Activated CD4-positive, CD25-positive, alpha-beta regulatory T cell treated with anti-CD3 and anti-CD28 coated beads, Interleukin-2, amount 50 U/mL, for 16 hours (primary cell): ENCODE data around the gene GSG1L.

ENCODE experiments used
- DNase-seq: peaks from one replicate; pipeline ENCODE4 v3.0.0-alpha.2; 2020; ENCODE audit warnings: low read depth, low spot score

GSG1L gene

GRCh38 chr16:27775254-27775653, 288.3 kb downstream of the GSG1L start:
- DNase-seq, result no peak

GRCh38 chr16:27774779-27775178, 288.7 kb downstream of the GSG1L start:
- DNase-seq, result no peak

- no peak for DNase-seq
Measured at GRCh38 chr16:27773344-27773743, 290.2 kb downstream of the GSG1L start.

GRCh38 chr16:27772093-27772825, 291.3 kb downstream of the GSG1L start:
- DNase-seq, result no peak

- no peak for DNase-seq
Measured at GRCh38 chr16:27771201-27771910, 292.2 kb downstream of the GSG1L start.

- DNase-seq, result no peak
Measured at GRCh38 chr16:27770271-27771196, 293.0 kb downstream of the GSG1L start.

- DNase-seq, result no peak
Measured at GRCh38 chr16:27769561-27770255, 293.8 kb downstream of the GSG1L start.

GRCh38 chr16:27768651-27769272, 294.8 kb downstream of the GSG1L start:
- DNase-seq, result no peak

GRCh38 chr16:27767971-27768591, 295.4 kb downstream of the GSG1L start:
- DNase-seq, result no peak

GRCh38 chr16:27767081-27767480, 296.4 kb downstream of the GSG1L start:
- no peak for DNase-seq

GRCh38 chr16:27766236-27766925, 297.1 kb downstream of the GSG1L start:
- DNase-seq, result no peak

- DNase-seq, result no peak
Measured at GRCh38 chr16:27764869-27765675, 298.4 kb downstream of the GSG1L start.

- DNase-seq, result no peak
Measured at GRCh38 chr16:27764427-27764826, 299.1 kb downstream of the GSG1L start.

- DNase-seq, result no peak
Measured at GRCh38 chr16:27762441-27762840, 301.1 kb downstream of the GSG1L start.

GRCh38 chr16:27761816-27762215, 301.7 kb downstream of the GSG1L start:
- DNase-seq, result no peak

GRCh38 chr16:27760789-27761176, 302.7 kb downstream of the GSG1L start:
- no peak for DNase-seq

- DNase-seq, result no peak
Measured at GRCh38 chr16:27759967-27760788, 303.3 kb downstream of the GSG1L start.

GRCh38 chr16:27759301-27759871, 304.1 kb downstream of the GSG1L start:
- DNase-seq, result no peak
